Measurements from ENCODE around the gene TRIM24. TPM values are rescaled to one million over a fixed set of nuclear protein-coding genes. Genes with fewer than 3 reads are reported as not detected.

TRIM24 gene
- total RNA-seq, 1 experiment from 2014 or later: 10.2 TPM

DNA sequence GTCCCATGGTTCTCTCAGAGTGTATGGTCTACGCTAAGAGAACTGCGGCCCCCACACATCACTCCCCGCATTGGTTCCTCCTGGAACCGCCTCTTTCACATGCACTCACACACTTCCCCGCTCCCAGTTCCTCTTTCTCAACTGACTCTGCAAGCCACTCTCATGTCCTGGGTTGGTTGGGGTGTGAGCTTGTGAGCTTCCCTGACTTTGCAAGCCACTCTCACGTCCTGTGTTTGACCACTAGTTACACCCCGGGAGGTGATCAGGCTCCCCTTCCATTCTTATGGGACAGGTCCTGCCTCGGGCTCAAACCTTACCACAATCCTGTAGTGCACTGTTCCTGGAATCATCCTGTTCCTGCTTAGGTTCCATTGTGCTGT is 105.0 kb downstream of the TRIM24 start:
- Mint-ChIP-seq H3K9me3 (ENCODE audit: unreplicated experiment) (peaks cover 28% of the 10 kb centered on the region), H3K4me1 (ENCODE audit: insufficient read depth, unreplicated experiment) (no peaks in the 10 kb centered on the region), H3K36me3 (ENCODE audit: insufficient read depth, unreplicated experiment) (peaks cover 56% of the 10 kb centered on the region), H3K4me3 (ENCODE audit: unreplicated experiment) (peak overlapping the region; percentile 25), H3K27ac (ENCODE audit: low read depth, unreplicated experiment) (no peak overlapping the region), H3K27me3 (ENCODE audit: insufficient read depth, unreplicated experiment) (no peaks in the 10 kb centered on the region)
- DNase-seq (ENCODE audit: unreplicated experiment): no peak
- no TSS peak for BruUV-seq (replicated peaks)
- intact Hi-C loops (cut with micrococcal nuclease): no loop called here
- ChIA-PET POLR2A (no interaction called here), CTCF (interaction anchor here (0.6 kb wide), 1 partner anchor 106 kb away, joined by 9 read pairs; no protein-coding TSS in a partner anchor)
- TF ChIP-seq, protein P1, sequence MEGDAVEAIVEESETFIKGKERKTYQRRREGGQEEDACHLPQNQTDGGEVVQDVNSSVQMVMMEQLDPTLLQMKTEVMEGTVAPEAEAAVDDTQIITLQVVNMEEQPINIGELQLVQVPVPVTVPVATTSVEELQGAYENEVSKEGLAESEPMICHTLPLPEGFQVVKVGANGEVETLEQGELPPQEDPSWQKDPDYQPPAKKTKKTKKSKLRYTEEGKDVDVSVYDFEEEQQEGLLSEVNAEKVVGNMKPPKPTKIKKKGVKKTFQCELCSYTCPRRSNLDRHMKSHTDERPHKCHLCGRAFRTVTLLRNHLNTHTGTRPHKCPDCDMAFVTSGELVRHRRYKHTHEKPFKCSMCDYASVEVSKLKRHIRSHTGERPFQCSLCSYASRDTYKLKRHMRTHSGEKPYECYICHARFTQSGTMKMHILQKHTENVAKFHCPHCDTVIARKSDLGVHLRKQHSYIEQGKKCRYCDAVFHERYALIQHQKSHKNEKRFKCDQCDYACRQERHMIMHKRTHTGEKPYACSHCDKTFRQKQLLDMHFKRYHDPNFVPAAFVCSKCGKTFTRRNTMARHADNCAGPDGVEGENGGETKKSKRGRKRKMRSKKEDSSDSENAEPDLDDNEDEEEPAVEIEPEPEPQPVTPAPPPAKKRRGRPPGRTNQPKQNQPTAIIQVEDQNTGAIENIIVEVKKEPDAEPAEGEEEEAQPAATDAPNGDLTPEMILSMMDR (IDR thresholded peaks at IDR 0.05; ENCODE audit: unreplicated experiment): no peak

DNA sequence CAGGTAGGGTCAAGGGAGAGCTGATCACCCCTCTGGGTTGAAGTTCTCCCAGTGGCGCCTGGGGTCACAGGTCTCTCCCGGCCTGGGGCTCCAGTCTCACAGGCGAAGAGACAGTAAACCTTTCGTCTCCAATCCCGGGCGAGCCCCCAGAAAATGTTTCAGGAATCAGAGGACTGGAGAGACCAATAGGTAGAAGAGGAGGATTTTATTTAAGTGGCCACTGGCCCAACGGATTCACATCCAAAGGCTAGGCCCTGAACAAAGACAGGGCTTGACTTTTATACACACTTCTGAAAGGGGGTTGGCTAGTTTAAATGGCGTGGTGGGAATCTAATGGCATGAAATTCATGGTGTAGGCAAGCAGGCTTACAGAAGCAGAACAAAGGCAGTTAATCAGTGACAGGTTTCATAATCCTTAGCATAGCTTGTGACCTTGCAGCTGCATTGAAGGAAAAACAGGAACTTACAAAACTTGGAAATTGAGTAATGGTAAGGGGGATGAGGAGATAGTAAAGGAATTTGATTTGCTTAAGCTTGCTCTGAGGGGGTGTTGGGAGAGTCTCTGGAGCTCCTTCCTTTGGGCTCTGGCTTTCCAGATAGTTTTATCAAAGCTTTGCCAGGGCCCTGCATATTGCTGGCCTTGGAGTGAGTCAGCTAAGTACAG is 105.5 kb downstream of the TRIM24 start:
- BruUV-seq (replicated peaks): no TSS peak
- Mint-ChIP-seq H3K27me3 (ENCODE audit: insufficient read depth, unreplicated experiment) (no peaks in the 10 kb centered on the region), H3K4me3 (ENCODE audit: unreplicated experiment) (no peak overlapping the region), H3K36me3 (ENCODE audit: insufficient read depth, unreplicated experiment) (peaks cover 58% of the 10 kb centered on the region), H3K27ac (ENCODE audit: low read depth, unreplicated experiment) (no peak overlapping the region), H3K9me3 (ENCODE audit: unreplicated experiment) (peaks cover 28% of the 10 kb centered on the region), H3K4me1 (ENCODE audit: insufficient read depth, unreplicated experiment) (no peaks in the 10 kb centered on the region)
- intact Hi-C loops (cut with micrococcal nuclease): no loop called here
- CTCF ChIA-PET: interaction anchor here (0.6 kb wide), 1 partner anchor 15 kb away, joined by 3 read pairs; no protein-coding TSS in a partner anchor
- DNase-seq (ENCODE audit: unreplicated experiment): peak; percentile 6
- POLR2A ChIA-PET: no interaction called here
- TF ChIP-seq, protein P1 (IDR thresholded peaks at IDR 0.05; ENCODE audit: unreplicated experiment): no peak

DNA sequence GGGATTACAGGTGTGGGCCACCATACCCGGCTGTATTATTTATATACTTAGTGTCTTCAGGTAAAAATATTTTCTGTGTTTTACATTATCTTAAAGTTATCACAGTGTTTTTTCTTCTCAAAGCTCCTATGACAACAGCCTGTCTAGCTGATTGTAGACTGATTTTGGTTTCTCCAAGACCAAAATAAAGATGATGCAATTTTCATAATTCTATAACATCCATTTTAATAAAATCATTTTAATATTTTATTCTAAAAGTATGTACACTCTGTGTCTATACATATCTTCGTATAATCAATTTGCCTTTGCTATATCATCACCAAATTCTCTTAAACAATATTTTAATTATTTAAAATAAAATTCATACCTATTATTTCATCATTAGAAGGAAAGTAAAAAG is 108.6 kb downstream of the TRIM24 start:
- Mint-ChIP-seq H3K27ac (ENCODE audit: low read depth, unreplicated experiment) (no peak overlapping the region), H3K9me3 (ENCODE audit: unreplicated experiment) (peaks cover 21% of the 10 kb centered on the region), H3K27me3 (ENCODE audit: insufficient read depth, unreplicated experiment) (no peaks in the 10 kb centered on the region), H3K4me1 (ENCODE audit: insufficient read depth, unreplicated experiment) (no peaks in the 10 kb centered on the region), H3K36me3 (ENCODE audit: insufficient read depth, unreplicated experiment) (peaks cover 61% of the 10 kb centered on the region), H3K4me3 (ENCODE audit: unreplicated experiment) (no peak overlapping the region)
- ChIA-PET POLR2A (no interaction called here), CTCF (interaction anchor here (0.6 kb wide), 2 partner anchors 409 to 501 kb away, joined by 3 read pairs; no protein-coding TSS in a partner anchor)
- TF ChIP-seq, protein P1 (IDR thresholded peaks at IDR 0.05; ENCODE audit: unreplicated experiment): no peak
- no peak for DNase-seq (ENCODE audit: unreplicated experiment)
- no TSS peak for BruUV-seq (replicated peaks)
- intact Hi-C loops (cut with micrococcal nuclease): no loop called here

DNA sequence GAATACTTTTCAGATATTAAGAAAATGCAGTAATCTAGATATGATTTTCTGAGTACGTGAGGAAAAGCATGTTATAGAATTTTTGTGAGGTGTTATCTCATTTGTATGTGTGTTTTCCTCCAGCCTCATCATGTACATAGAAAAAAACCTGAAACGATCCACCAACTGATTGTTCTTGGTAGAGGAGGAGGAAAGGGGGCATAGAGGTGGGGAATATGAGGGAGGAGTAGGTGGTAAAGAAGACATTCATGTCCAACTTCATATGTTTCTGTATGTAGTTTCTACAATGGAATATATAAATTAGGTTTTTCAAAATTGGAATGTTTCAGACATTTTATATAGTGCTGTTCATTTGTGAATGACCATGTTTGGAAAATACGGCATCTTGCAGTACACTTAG is 109.4 kb downstream of the TRIM24 start:
- peaks cover 16% of the 10 kb centered on the region for H3K9me3 Mint-ChIP-seq (ENCODE audit: unreplicated experiment)
- H3K36me3 Mint-ChIP-seq (ENCODE audit: insufficient read depth, unreplicated experiment): peaks cover 54% of the 10 kb centered on the region
- intact Hi-C loops (cut with micrococcal nuclease): no loop called here
- H3K27me3 Mint-ChIP-seq (ENCODE audit: insufficient read depth, unreplicated experiment): no peaks in the 10 kb centered on the region
- H3K27ac Mint-ChIP-seq (ENCODE audit: low read depth, unreplicated experiment): peak overlapping the region; percentile 35
- ChIA-PET CTCF (no interaction called here), POLR2A (no interaction called here)
- DNase-seq (ENCODE audit: unreplicated experiment): no peak
- H3K4me1 Mint-ChIP-seq (ENCODE audit: insufficient read depth, unreplicated experiment): no peaks in the 10 kb centered on the region
- BruUV-seq (replicated peaks): no TSS peak
- no peak overlapping the region for H3K4me3 Mint-ChIP-seq (ENCODE audit: unreplicated experiment)
- TF ChIP-seq, protein P1 (IDR thresholded peaks at IDR 0.05; ENCODE audit: unreplicated experiment): no peak
